ENCODE measurements around the gene PADI2. TPM values are rescaled to one million over a fixed set of nuclear protein-coding genes. Genes with fewer than 3 reads are reported as not detected.

The PADI2 gene
- total RNA-seq, 1 experiment from 2014 or later, result 3.0 TPM

DNA sequence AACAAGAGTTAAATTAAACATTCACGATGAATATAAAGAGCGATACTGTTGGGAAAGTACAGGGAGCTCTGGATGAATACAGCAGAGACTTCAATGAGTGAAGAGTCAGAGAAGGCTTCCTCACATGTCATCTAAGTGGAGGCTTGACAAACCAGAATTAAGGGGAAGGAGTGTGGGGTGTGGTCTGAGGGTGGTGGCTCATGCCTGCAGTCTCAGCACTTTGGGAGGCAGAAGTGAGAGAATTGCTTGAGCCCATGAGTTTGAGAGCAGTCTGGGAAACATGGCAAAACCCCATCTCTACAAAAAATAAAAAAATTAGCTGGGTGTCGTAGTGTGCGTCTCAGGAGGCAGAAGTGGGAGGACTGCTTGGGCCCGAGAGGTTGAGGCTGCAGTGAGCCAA lies 74.1 kb downstream of the PADI2 start:
- no peak overlapping the region for H3K27ac ChIP-seq (ENCODE audit: insufficient read length, low read depth, low read length)
- Mint-ChIP-seq H3K27ac (peak overlapping the region in 2 of 3 experiments; percentile 19 to 29; a peak in 2 of 7 replicates), H3K36me3 (ENCODE audit: insufficient read depth in 1 of 3, low read depth in 3 of 3) (peaks cover 7 to 52% (median 36%) of the 10 kb centered on the region in 3 experiments; a peak in 6 of 7 replicates), H3K9me3 (no peaks in the 10 kb centered on the region), H3K4me1 (peaks cover 3 to 7% of the 10 kb centered on the region in 2 experiments), H3K27me3 (ENCODE audit: low read depth) (no peaks in the 10 kb centered on the region), H3K4me3 (no peak overlapping the region)
- no peaks in the 10 kb centered on the region for H4K20me1 ChIP-seq (ENCODE audit: control insufficient read depth, insufficient read depth, insufficient read length)
- H3K23me2 ChIP-seq (ENCODE audit: insufficient read length, low read depth, low read length, poor library complexity, severe bottlenecking), result no peaks in the 10 kb centered on the region
- DNase-seq, result no peak
- H4K8ac ChIP-seq (replicated peaks; ENCODE audit: insufficient read length, low read depth, low read length), result no peak overlapping the region
- no peak overlapping the region for H3K4me2 ChIP-seq (ENCODE audit: insufficient read depth, insufficient read length, low read length)
- H3K23ac ChIP-seq (ENCODE audit: insufficient read length, low read depth, low read length), result no peak overlapping the region
- H3K27me3 ChIP-seq (ENCODE audit: insufficient read depth, low read length), result no peaks in the 10 kb centered on the region
- H2BK15ac ChIP-seq (ENCODE audit: low read depth, low read length), result no peak overlapping the region
- H3K79me1 ChIP-seq (ENCODE audit: insufficient read depth, low read depth, low read length, poor library complexity, severe bottlenecking), result no peaks in the 10 kb centered on the region
- H3K14ac ChIP-seq (ENCODE audit: insufficient read depth, low read length), result no peak overlapping the region
- H2BK20ac ChIP-seq (ENCODE audit: low read depth, low read length, poor library complexity, severe bottlenecking), result no peak overlapping the region
- no peak overlapping the region for H4K5ac ChIP-seq (ENCODE audit: insufficient read length, low read depth, low read length)
- no peak overlapping the region for H4K91ac ChIP-seq (ENCODE audit: insufficient read length, low read depth, low read length)
- no peak overlapping the region for H3K9ac ChIP-seq (ENCODE audit: extremely low read depth, insufficient read length, low read length)
- H3K79me2 ChIP-seq (ENCODE audit: insufficient read depth, low read length), result no peaks in the 10 kb centered on the region; the same call in 1 of the 2 replicates
- H2AK5ac ChIP-seq (ENCODE audit: insufficient read length, low read length), result no peak overlapping the region
- no peak overlapping the region for H3K56ac ChIP-seq (ENCODE audit: insufficient read length, low read depth, low read length)
- no peak overlapping the region for H2BK12ac ChIP-seq (ENCODE audit: insufficient read length, low read depth, low read length)
- no CpG with 5 or more reads among the region's 5 CpGs for WGBS (ENCODE audit: extremely low coverage, insufficient read length, low lambda C conversion rate)
- H3K4ac ChIP-seq (ENCODE audit: low read depth, low read length), result no peak overlapping the region
- no peak overlapping the region for H3T11ph ChIP-seq (ENCODE audit: low read length)
- H2BK120ac ChIP-seq (ENCODE audit: low read depth, low read length, poor library complexity, severe bottlenecking), result no peak overlapping the region
- no peaks in the 10 kb centered on the region for H3K9me3 ChIP-seq (ENCODE audit: control insufficient read depth, low read depth, low read length)
- H2BK5ac ChIP-seq (ENCODE audit: insufficient read length, low read length), result no peak overlapping the region
- no peaks in the 10 kb centered on the region for H3K4me1 ChIP-seq (ENCODE audit: insufficient read depth, low read length)
- TF ChIP-seq, protein P1, sequence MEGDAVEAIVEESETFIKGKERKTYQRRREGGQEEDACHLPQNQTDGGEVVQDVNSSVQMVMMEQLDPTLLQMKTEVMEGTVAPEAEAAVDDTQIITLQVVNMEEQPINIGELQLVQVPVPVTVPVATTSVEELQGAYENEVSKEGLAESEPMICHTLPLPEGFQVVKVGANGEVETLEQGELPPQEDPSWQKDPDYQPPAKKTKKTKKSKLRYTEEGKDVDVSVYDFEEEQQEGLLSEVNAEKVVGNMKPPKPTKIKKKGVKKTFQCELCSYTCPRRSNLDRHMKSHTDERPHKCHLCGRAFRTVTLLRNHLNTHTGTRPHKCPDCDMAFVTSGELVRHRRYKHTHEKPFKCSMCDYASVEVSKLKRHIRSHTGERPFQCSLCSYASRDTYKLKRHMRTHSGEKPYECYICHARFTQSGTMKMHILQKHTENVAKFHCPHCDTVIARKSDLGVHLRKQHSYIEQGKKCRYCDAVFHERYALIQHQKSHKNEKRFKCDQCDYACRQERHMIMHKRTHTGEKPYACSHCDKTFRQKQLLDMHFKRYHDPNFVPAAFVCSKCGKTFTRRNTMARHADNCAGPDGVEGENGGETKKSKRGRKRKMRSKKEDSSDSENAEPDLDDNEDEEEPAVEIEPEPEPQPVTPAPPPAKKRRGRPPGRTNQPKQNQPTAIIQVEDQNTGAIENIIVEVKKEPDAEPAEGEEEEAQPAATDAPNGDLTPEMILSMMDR (conservative IDR thresholded peaks at IDR 0.05), result no peak
- H3K18ac ChIP-seq (ENCODE audit: insufficient read length, low read depth, low read length), result no peak overlapping the region
- no peak overlapping the region for H2AFZ ChIP-seq (ENCODE audit: low read length)
